T1000 (cell line): Measurements from ENCODE around the gene DBNDD1.
"Not testable (repeated sequence)": the region's sequence is repeated elsewhere in the genome, so short reads cannot be mapped to it uniquely, and the experiment has no call there.

Experiments used
- DNase-seq: peaks from one replicate; lab custom pipeline; 2025; ENCODE audit warnings: mixed read lengths; lab: John Stamatoyannopoulos, UW

The DBNDD1 gene

GRCh38 chr16:89988951-89989350 lies 30.3 kb downstream of the DBNDD1 start:
- DNase-seq: no peak

- DNase-seq: no peak
Measured at GRCh38 chr16:89987169-89987568, 32.1 kb downstream of the DBNDD1 start.

GRCh38 chr16:89986600-89986999 lies 32.7 kb downstream of the DBNDD1 start:
- DNase-seq: no peak

DNA sequence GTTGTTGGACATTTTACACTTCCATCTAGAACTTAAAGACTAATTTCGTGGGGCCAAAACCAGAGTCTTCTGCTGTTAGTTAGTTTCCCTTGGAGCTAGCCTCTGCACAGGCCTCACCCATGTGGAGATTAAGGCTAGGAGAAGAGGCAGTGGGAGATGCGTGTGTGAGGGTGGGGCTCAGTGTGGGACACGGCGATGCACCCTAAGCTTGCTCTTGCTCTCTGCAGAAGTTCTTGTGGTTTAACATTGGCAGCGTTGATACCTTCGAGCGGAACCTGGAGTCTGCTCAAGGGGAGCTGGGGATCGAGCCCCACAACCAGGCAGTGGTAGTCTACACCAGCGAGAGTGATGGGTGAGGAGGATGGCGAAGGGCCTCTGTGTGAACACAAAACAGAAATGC lies 34.0 kb downstream of the DBNDD1 start:
- DNase-seq: no peak

GRCh38 chr16:89984216-89984615 lies 35.0 kb downstream of the DBNDD1 start:
- no peak for DNase-seq

DNA sequence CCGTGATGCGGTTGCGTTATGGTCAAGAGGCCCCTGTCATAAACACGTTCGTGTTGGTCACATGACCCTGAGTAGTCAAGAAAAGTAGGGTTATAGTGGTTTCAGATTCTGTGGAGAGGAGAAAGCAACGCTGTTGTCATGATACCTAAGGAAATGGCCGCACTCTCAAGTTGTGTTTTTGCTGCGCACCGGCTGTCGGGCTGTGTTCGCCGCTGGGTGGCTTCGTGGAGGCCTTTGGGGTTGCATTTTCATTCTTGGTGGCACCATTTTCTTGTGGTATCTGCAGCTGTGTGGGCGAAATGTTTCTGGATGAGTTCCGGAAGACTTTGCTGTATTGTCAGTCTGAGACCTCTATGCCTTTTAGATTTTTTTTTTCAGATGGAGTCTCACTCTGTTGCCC lies 35.7 kb downstream of the DBNDD1 start:
- DNase-seq: no peak

DNA sequence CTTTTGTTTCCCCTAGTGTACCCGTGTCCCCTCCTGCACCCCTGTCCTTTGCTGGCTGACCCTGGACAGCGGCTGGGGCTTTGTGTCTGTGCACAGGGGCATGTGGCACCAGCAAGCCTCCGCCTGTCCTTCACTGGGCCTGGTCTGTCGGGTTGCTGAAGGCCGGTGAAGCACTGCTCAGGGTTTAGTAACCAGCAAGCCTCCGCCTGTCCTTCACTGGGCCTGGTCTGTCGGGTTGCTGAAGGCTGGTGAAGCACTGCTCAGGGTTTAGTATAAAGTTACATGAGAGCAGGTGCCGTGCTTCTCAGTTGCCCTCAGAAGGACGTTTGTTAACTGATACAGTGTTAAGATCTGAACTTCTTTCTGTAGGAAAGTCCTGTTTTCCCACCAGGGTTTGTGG lies 36.9 kb downstream of the DBNDD1 start:
- DNase-seq: no peak

GRCh38 chr16:89981414-89981813 lies 37.8 kb downstream of the DBNDD1 start:
- no peak for DNase-seq

- no peak for DNase-seq
Measured at GRCh38 chr16:89974870-89975269, 44.4 kb downstream of the DBNDD1 start.

DNA sequence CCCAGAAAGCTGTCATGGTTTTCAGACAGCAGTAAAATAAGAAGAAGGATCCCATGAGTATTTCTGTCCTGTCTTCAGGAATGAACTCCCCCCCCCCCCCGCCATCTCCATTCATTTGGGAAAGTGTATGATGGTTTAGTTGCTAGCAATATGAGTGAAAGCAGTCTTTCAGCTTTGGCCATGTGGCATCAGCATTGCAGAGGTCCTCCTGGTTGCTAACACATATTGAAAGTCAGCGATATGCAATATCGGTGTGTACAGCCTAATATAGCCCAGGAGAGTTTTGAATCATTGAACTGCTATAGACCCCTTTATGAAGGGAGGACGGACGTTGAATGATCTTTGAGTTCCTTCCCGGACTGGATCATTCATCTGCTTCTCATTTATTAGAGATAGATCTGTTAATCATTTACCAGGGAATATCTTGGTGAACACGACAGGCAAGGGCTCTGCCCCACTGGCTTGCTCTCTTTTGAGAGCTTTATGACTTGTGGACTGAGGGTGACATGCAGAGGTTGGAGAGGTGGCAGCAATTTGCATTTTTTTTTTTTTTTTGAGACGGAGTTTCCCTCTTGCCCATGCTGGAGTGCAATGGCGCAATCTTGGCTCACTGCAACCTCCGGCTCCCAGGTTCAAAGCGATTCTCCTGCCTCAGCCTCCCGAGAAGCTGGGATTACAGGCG lies 45.5 kb downstream of the DBNDD1 start:
- no peak for DNase-seq

- no peak for DNase-seq
Measured at GRCh38 chr16:89973235-89973634, 46.0 kb downstream of the DBNDD1 start.

DNA sequence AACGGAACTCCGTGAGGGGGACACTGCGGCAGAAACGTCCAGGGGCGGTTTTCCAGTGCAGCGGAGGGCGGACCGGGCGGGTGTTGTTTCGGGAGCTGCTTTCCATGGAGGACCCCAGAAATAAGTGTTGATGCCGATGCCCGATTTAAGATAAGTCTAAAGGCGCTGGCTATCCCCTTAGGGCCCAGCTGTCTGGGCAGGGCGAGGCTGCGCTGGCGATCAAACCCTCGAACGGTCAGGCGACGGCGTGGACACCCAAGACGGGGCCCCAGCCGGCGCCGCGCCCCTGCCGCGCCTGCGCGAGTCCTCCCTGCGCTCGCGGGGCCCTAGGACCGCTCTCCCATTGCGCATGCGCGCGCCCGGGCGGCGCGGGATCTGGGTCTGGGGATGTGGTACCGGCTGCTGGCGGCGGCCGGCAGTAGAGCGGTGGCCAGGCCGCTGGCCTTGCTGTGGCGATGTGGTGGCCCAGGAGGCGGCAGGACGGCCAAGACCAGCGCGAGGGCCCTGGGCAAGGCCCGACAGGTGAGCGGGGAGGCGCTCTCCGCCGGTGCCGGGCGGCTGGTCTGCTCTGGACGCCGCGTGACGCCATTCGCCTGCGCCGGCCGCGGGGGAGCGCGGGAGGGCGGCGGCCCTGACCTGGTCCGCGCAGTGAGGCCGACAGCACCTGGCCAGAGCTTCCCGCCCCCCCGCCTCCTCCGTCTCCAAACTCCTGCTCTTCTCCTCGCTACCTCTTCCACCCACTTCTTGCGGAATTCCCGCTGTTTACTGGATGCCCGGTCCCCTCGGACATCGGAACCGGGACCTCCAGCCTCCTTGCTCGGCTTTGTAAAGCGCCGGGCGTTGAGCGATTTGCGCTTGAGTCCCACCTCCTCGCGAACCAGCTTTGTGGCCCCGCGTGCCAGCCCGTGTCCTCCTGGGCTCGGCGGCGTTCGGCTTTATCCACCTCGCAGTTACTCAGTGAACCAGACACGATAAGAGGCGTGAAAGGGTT lies 46.7 kb downstream of the DBNDD1 start:
- DNase-seq: peak; percentile 79

GRCh38 chr16:89971495-89972243 lies 47.6 kb downstream of the DBNDD1 start:
- no peak for DNase-seq

DNA sequence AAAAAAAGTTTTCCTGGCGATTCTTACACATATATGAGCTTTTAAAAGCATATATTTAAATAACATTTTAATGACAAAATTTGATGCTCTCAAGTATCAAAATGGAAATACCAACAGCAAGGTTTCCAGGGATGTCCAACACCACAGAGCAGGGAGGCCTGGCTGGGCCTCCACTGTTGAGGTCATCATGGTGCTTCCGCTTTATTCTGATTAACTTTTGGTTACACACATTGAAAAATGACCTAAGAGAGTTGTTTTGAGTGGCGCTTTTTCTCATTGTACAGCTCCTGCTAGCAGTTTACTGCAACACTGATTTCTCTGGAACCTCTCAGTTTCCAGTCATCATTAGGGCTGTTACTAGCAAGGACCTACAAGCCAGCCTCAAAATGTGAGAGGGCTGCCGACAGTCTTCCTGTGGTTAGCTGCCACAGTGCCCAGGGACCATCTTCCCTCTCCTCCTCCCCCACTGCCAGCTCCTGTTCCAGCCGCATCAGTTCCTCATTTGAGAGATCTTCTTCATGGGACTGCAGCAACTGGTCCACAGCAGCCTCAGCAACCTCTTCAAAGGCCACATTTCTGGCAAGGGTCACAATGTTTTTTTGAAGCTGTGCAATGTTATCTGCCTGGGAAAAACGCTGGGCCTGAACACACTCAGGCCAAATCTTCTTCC lies 49.4 kb downstream of the DBNDD1 start:
- DNase-seq: no peak

DNA sequence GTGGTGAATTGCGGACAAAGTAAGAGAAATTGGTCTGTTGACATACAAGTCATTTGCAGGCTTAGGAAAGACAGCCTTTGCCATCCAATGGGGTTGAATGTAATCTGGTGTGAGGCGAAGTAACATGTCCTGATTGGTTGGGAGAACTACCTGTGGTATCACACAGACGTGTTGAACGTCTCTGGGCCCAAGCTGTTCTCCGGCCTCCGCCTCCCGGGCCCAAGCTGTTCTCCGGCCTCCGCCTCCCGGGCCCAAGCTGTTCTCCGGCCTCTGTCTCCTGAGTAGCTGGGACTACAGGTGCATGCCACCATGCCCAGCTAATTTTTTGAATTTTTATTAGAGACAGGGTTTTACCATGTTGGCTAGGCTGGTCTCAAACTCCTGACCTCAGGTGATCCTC lies 51.2 kb downstream of the DBNDD1 start:
- not testable (repeated sequence) for DNase-seq

GRCh38 chr16:89967436-89967835 lies 51.8 kb downstream of the DBNDD1 start:
- not testable (repeated sequence) for DNase-seq

DNA sequence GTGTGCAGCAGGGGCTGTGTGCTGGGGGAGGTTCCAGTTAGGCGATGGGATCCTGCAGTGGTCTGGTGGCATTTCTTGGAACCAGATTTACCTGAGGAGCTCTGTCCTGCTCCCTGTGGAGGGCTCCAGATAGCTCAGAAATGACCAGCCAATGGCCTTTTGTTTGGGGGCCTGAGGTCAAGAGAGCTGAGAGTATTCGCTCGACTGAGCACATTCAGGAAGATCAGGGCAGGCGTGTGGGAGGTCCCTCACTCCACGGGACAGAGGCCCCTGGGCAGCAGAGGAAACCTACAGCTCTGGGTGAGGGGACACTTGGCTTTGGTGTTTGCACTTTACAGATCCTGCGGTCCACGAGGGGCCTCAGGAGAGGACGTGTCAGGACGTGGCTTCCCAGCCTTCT lies 52.5 kb downstream of the DBNDD1 start:
- DNase-seq: no peak

GRCh38 chr16:89965447-89966225 lies 53.6 kb downstream of the DBNDD1 start:
- no peak for DNase-seq

- DNase-seq: no peak
Measured at GRCh38 chr16:89964201-89964600, 55.1 kb downstream of the DBNDD1 start.

DNA sequence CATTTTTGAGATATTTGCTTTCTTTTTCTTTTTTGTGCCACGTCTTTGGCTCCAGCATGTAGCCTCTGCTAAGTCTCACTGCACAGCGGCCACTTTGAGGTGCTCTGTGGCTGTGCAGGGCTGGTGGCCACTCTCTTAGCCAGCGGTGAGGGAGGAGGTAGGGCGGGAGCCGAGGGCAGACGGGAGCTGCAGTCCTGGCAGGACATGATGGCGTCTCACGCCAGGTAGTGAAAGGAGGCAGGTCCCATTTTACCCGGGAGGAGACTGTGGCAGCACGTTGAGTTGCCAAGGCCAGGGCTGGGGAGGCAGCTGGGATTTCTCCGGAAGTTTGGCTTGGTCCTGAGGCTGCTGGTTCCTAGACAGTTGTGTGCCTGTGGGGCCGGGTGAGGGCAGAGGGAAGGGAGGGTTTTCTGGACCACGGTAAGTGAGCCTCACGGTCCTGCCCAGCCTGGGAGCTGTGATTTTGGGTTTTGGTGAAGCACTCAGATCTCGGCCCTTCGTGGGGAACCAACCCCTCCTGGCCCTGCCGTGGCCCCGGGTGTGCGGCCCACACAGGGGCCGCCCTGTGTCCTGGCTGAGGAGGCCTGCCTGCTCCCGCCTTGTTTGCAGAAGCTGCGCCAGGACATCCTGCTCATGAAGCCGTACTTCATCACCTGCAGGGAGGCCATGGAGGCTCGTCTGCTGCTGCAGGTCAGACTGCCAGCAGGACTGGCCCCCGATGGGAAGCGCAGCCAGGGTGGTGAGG lies 56.3 kb downstream of the DBNDD1 start:
- DNase-seq: no peak
